IPS-18a (cell line): ENCODE measurements around the gene NFATC2.

Experiments used
- H3K27ac ChIP-seq: one replicate; pipeline ENCODE4 v1.5.1; 2013; ENCODE audit warnings: low read length
- H3K27me3 ChIP-seq: one replicate; pipeline ENCODE4 v1.6.1; 2013; ENCODE audit warnings: mild to moderate bottlenecking, low read length; ENCODE audit not compliant: control insufficient read depth, insufficient read depth
- H3K36me3 ChIP-seq: one replicate; pipeline ENCODE4 v1.6.1; 2013; ENCODE audit warnings: low read depth, low read length; ENCODE audit not compliant: control insufficient read depth
- H3K4me1 ChIP-seq: one replicate; pipeline ENCODE4 v1.6.1; 2013; ENCODE audit warnings: low read depth, low read length; ENCODE audit not compliant: control insufficient read depth
- H3K4me3 ChIP-seq: one replicate; pipeline ENCODE4 v1.5.1; 2013; ENCODE audit warnings: low read length
- H3K9ac ChIP-seq: one replicate; pipeline ENCODE4 v1.6.1; 2013; ENCODE audit warnings: mild to moderate bottlenecking, low read length, moderate library complexity
- H3K9me3 ChIP-seq: one replicate; pipeline ENCODE4 v1.6.1; 2013; ENCODE audit warnings: low read depth, low read length; ENCODE audit not compliant: control insufficient read depth

Gene NFATC2

DNA sequence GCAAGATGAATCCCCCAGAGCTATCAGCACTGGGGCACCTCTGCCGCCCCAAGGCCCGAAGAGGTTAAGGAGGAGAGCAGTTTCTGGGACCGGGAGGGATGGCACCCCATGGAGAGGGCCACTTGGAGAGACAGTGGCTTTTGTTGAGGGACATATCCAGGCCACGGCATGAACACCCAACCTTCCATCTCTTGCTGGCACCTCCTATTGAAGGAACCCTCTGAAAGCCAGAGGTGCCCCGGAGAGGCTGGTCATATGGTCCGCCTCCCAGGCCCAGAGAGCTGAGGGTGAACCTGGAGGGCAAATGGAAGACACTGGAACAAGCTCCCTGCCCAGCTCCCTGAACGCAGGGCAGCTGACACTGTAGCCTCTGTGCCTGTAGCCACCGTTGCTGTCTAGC is 167.0 kb downstream of the NFATC2 start:
- peaks cover 9% of the 10 kb centered on the region for H3K4me1 ChIP-seq
- H3K36me3 ChIP-seq = no peaks in the 10 kb centered on the region
- no peaks in the 10 kb centered on the region for H3K9me3 ChIP-seq
- no peak overlapping the region for H3K9ac ChIP-seq
- no peaks in the 10 kb centered on the region for H3K27me3 ChIP-seq
- H3K4me3 ChIP-seq = no peak overlapping the region
- H3K27ac ChIP-seq = no peak overlapping the region

DNA sequence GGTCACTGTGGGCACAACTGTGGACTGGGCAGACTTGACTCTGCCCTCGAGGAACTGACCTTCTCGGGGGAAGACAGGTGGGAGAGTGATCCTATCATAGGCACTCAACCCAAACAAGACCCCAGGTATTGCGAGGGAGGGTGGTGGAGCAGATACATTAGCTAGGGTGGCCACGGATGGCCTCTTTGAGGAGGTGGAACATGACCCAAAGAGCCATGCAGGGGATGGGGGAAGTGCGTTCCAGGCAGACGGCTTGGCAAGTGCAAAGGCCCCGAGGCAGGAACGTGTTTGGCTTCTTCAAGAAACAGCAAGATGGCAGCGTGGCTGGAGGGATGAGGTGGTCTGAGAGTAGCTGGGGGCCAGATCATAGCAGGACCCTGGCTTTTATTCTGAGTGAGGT is 167.6 kb downstream of the NFATC2 start:
- Histone ChIP-seq H3K9ac (no peak overlapping the region), H3K4me1 (peaks cover 9% of the 10 kb centered on the region), H3K4me3 (no peak overlapping the region), H3K9me3 (no peaks in the 10 kb centered on the region), H3K27me3 (no peaks in the 10 kb centered on the region), H3K36me3 (no peaks in the 10 kb centered on the region), H3K27ac (no peak overlapping the region)

DNA sequence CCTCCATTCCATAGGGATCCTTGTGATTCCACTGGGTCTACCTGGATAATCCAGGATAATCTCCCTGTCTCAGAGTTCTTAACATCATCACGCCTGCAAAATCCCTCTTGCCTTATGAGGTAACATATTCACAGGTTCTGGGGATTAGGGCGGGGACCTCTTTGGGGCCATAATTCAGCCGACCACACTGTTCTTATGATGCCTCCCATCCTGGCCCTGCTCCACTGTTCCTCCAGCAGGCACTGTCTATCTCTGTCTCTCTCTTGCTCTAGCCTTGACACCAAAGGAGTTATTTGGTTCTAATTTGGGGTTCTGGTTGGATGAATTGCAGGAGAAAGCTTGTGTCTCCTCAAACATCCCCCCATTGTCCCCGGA is 168.1 kb downstream of the NFATC2 start:
- H3K36me3 ChIP-seq = no peaks in the 10 kb centered on the region
- peaks cover 9% of the 10 kb centered on the region for H3K4me1 ChIP-seq
- H3K27ac ChIP-seq = no peak overlapping the region
- H3K9me3 ChIP-seq = no peaks in the 10 kb centered on the region
- no peak overlapping the region for H3K9ac ChIP-seq
- H3K27me3 ChIP-seq = no peaks in the 10 kb centered on the region
- H3K4me3 ChIP-seq = no peak overlapping the region

DNA sequence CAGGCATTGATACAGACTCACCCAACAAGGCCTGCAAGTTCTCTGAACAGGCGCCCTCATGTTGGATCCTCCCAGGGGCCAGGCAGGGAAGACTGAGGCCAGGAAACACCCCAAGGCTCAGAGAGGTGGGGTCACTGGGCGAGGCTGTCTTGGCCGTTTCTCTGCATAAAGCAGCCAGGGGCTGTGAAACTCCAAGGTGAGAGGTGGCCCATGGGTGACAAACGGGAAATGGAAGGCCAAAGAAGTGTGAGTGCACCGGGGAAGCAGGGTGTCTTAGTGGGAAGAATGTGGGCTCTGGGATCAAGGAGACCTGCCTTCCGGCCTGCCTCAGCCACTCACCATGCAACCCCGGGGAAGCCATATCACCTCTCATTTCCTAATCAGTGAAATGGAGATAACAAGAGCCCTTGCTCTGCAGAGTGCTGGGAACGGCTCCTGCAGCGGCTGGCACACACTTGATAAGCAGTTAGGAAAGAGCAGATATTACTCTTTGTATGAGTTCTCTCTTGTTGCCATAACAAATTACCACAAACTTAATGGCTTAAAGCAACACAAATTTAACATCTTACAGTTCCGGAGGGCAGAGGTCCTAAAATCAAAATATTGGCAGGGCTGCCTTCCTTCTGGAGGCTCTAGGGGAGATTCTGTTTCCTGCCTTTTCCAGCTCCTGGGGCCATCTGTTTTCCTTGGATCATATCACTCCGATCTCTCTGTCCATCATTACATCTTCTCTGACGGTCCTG is 168.6 kb downstream of the NFATC2 start:
- peaks cover 9% of the 10 kb centered on the region for H3K4me1 ChIP-seq
- H3K27me3 ChIP-seq = no peaks in the 10 kb centered on the region
- H3K4me3 ChIP-seq = no peak overlapping the region
- no peaks in the 10 kb centered on the region for H3K36me3 ChIP-seq
- H3K9me3 ChIP-seq = no peaks in the 10 kb centered on the region
- H3K27ac ChIP-seq = no peak overlapping the region
- no peak overlapping the region for H3K9ac ChIP-seq

DNA sequence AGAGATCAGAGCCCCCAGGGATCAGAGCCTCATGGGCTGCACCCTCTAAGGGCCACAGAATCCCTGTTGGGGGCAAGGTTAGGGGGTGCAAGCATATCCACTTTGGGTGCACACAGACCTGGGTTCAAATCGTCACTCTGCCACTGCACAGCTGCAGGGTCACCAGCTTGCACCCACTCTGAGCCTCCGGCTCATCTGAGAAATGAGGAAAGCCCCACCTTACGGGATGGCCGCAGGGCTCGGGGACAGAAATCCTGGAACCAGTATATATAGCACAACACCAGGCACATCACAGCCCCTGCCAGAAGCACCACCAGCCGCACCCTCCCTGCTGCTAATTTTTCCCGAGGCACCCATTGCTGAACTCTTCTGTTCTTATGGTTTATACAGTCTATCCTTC is 169.6 kb downstream of the NFATC2 start:
- Histone ChIP-seq H3K4me3 (no peak overlapping the region), H3K9me3 (no peaks in the 10 kb centered on the region), H3K27me3 (no peaks in the 10 kb centered on the region), H3K27ac (no peak overlapping the region), H3K36me3 (no peaks in the 10 kb centered on the region), H3K9ac (no peak overlapping the region), H3K4me1 (peaks cover 9% of the 10 kb centered on the region)

DNA sequence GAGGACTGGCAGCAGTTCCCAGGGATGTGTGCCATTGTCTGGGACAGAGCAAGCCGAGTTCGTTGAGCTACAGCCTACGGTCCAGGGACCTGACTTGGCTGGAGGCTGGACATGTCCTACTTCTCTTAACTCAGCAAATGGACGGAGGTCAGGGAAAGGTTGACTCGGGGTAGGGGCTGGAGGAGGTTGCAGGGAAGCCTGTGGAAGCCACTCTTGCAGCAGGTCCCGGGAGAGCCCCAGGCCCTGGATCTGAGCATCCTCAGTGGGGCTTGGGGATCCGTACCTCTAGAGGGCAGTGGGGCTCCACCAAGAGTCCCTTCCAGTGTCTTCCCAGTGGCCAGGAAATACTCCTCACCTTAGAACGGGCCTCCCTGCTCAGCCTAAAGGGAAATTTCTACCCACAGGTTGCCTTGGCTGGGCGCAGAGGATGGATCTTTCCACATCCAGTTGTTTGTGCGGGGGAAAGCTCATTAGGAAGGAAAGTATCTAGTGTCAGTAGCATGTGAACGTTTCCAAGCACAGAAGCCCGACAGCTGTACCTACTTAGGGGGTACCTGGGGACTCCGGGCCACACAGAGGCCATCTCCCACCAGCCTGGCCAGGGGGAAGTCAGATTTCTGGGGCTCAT is 170.2 kb downstream of the NFATC2 start:
- no peaks in the 10 kb centered on the region for H3K9me3 ChIP-seq
- H3K36me3 ChIP-seq = no peaks in the 10 kb centered on the region
- no peaks in the 10 kb centered on the region for H3K27me3 ChIP-seq
- peaks cover 9% of the 10 kb centered on the region for H3K4me1 ChIP-seq
- H3K27ac ChIP-seq = no peak overlapping the region
- no peak overlapping the region for H3K9ac ChIP-seq
- no peak overlapping the region for H3K4me3 ChIP-seq

DNA sequence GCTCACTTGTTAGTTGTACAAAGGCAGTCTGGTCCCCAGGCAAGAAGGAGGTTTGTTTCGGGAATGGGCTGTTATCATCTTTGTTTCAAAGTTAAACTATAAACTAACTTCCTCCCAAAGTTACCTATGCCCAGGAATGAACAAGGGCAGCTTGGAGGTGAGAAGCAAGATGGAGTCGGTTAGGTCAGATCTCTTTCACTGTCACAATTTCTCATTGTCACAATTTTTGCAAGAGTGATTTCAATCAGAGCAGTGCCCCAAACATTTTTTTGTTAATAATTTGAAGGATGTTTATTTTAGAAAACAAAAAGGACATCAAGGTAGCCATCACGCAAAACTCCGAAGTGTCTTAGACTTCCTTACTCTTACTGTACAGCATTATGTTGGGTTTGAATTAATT is 170.8 kb downstream of the NFATC2 start:
- Histone ChIP-seq H3K4me1 (peaks cover 9% of the 10 kb centered on the region), H3K9me3 (no peaks in the 10 kb centered on the region), H3K27ac (no peak overlapping the region), H3K36me3 (no peaks in the 10 kb centered on the region), H3K27me3 (no peaks in the 10 kb centered on the region), H3K9ac (no peak overlapping the region), H3K4me3 (no peak overlapping the region)

DNA sequence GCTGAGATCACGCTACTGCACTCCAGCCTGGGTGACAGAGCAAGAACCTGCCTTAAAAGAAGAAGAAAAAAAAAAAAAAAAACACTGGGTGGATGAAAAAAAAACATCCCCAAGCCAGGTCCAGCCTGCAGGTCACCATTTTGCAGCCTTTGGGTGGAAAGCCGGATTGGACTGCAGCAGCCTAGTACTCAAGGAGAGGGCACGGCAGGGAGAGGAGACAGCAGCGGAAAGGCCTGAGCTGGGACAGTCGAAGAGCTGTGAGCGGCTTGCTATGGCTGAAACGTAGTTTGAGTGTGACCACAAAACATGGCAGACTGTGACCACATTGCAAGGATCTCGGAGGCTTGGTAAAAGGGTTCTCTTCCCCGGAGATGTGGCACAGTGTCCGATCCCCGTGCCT is 173.0 kb downstream of the NFATC2 start:
- Histone ChIP-seq H3K27me3 (no peaks in the 10 kb centered on the region), H3K36me3 (no peaks in the 10 kb centered on the region), H3K9ac (no peak overlapping the region), H3K27ac (no peak overlapping the region), H3K4me1 (peaks cover 9% of the 10 kb centered on the region), H3K4me3 (no peak overlapping the region), H3K9me3 (no peaks in the 10 kb centered on the region)

DNA sequence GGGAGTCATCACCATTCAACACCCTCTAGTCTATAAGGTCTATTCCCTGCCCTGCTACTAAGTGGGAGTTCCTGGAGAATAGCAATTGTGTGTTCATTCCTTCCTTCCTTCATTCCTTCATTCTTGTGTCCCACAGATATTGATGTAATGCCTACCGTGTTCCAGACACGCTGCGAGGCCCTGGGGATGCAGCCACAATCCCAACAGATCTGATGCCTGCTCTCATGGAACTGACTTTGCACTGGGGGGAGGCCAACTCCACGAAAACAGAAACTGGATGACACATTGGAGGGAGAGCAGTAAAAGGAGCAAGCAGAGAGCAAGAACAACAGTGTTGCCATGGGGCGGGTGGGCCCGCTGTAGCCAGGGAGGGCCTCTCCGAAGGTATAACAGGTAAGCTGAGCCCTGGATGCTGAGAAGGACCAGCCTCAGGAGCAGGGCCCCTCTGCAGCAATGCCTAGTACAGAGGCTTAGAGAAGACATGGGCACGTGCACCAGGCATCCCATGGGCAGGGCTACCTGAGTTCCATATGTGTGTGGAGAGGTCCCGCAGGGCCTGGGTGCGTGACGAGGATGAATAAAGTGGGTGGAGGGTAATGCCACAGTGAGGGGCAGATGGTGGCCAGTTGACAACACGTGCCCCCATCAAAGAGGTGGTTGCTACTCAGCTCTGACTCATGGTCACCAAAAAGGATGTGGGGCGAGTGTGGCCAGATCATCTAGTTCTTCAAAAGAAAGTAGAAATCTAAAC is 173.9 kb downstream of the NFATC2 start:
- no peaks in the 10 kb centered on the region for H3K36me3 ChIP-seq
- no peak overlapping the region for H3K27ac ChIP-seq
- H3K27me3 ChIP-seq = no peaks in the 10 kb centered on the region
- peaks cover 9% of the 10 kb centered on the region for H3K4me1 ChIP-seq
- peaks cover 2% of the 10 kb centered on the region for H3K9me3 ChIP-seq
- no peak overlapping the region for H3K9ac ChIP-seq
- no peak overlapping the region for H3K4me3 ChIP-seq

DNA sequence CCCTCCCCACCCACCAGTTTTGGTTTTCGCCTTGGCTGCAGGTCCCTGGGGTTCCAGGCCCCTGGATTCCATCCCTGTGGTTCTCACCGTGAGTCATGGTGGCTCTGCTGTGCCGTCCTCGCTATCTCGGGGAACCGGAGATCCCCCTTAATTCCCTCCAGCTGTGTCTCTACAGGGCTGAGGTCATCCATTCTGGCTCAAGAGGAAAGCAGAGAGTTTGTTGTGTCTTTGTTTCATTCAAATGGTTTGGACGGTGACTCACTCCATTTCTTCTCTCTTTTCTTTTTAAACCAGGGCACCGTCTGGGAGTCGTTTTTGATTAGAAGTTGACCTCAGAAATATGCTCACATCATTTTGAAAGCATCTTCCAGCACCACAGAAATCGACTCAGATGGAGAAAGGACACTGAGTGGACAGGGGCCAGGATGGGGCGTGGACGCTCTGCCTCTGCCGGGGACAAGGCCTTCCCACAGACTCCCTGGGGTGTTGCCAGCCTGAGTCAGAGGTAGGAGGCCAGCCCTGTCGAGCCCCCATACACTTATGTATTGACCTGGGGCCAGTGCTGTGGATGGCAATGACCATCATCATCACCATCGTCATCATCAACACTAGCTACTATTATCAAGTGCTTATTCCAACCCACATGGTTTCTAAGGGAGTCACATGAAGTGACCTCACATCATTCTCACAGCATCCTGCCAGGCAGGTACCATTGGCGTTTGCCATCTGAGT is 176.2 kb downstream of the NFATC2 start:
- Histone ChIP-seq H3K4me1 (peaks cover 4% of the 10 kb centered on the region), H3K36me3 (no peaks in the 10 kb centered on the region), H3K4me3 (no peak overlapping the region), H3K9ac (no peak overlapping the region), H3K27ac (no peak overlapping the region), H3K9me3 (peaks cover 2% of the 10 kb centered on the region), H3K27me3 (no peaks in the 10 kb centered on the region)

DNA sequence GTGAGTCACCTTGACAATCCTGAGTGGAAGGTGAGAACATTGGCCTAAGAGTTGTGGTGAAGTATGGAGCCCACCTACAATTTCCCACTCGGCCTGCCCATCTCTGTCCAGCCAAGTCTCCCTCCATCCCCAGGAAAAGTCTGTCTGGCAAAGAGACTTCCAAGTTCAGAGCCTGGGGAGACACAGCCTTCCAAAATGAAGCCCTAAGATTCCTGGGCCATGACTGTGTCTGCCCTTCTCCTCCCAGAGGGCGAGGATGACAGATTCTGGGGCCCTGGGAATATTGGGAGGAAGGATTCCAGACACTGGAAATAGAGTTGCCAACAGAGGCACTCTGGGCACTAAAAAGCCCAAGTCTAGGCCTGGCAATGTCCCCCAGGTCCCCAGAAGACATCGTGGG is 176.8 kb downstream of the NFATC2 start:
- H3K9ac ChIP-seq = no peak overlapping the region
- no peak overlapping the region for H3K27ac ChIP-seq
- H3K9me3 ChIP-seq = peaks cover 2% of the 10 kb centered on the region
- no peak overlapping the region for H3K4me3 ChIP-seq
- H3K36me3 ChIP-seq = no peaks in the 10 kb centered on the region
- no peaks in the 10 kb centered on the region for H3K27me3 ChIP-seq
- peaks cover under 1% of the 10 kb centered on the region for H3K4me1 ChIP-seq
